CD4-positive, alpha-beta T cell treated with Interleukin-4 for 1 hour (primary cell): ENCODE data around the gene CD300LF.

ENCODE experiments used
- DNase-seq, 2 donors: peaks; one replicate each; pipeline ENCODE4 v3.0.0-alpha.2; 2020 to 2022

Gene CD300LF

DNA sequence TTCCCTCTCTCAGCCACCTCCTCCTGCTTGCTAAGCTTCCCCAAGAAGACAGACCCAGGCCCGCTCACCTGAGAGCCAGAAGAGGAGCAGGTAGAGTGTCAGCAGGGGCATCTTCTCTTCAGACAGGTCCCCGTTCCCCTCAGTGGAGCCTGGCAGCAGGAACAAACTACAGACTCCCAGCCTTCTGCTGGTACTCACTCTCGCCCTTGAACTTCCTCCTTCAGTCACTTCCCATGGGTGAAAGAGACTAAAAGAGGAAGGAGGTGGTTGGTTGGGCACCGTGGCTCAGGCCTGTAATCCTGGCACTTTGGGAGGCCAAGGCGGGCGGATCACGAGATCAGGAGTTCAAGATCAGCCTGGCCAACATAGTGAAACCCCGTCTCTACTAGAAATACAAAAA, at the start of gene CD300LF:
TSS of gene CD300LF (minus strand) at position 168 of the 400 bp plus-strand sequence. CDS start at position 111, 57 bp downstream.
- DNase-seq = peak in 1 of 2 donors; percentile 69

DNA sequence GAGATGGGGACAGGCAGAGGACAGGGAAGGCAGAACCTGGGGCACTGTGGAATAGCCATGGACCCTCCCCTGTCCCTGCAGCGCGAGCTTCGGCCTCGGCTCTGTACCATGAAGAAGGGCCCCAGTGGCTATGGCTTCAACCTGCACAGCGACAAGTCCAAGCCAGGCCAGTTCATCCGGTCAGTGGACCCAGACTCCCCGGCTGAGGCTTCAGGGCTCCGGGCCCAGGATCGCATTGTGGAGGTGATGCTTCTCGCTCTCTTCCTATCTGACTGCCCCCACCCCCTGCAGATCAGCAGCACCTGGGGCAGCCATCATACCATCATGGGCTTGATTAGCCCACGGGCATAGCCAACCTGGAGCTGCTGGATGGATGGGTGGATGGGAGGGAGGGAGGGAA, 49.2 kb upstream of the CD300LF start:
- DNase-seq = no peak

DNA sequence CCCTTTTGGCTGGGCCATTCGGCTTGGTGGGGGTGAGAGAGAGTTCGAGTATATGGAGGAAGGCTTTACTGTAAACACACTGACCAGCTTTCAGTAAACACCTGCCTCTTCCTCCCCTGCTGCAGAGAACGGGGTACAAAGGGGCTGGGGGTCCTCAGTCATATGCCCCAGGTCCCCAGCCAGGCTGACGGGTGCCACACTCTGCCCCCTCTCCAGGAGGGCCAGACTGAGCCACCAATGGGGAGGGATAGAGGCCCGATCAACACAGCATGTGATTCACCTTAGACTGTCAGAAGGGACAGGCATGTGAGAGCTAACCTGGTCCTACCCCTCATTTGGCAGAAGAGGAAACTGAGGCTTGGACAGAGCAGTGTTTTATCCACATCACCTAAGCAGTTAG, 48.7 kb upstream of the CD300LF start:
- no peak for DNase-seq

DNA sequence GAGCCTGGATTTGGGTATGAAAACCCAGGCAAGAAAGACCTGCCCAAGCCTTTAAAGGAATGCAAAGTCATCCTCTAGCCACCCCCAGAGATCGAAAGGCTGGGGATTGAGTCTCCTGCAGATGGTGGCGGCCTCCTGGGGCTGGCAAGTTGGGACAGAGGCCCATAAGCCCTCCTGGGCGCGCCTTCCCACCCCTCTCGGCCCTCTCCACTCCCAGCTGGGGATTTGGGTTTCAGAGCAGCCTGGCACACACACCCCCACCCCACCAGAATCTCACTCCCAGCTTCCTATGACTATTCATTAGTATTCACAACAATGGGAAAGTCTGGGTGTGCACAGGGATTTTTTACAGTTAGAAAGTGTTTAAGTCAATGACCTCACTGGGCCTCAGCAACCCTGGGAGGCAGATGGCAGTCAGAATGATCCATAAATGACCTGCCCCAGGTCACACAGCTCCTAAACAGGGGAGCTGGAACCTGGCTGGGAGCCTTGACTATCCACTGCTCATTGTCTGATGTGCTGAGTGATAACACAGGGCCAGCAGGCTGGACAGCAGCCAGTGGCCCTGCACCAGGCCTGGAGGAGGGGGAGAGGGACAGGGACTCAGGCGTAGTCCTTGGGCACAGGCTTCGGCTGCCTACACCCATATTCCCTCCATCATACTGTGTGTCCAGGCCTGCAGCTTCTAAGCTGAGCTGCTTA, 47.8 kb upstream of the CD300LF start:
- no peak for DNase-seq

DNA sequence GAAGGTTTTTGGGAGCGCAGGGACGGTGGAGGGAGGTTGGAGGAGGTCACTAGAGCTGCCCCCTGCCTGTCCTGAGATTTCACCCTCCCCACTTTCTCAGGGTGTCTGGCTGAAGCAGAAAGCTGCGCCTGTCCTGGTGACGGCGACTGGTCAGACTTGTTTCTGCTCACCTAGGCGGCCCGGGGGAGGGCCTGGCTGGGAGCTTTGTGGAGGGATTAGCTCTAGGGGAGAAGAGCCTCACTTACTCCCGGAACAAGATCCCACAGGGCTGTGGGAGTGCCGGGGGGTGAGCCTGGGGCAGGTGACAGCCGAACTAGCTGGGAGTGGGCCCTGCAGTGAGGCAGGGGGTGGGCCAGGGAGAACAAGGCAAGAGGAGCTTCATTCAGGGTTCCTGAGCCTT, 47.2 kb upstream of the CD300LF start:
- no peak for DNase-seq

DNA sequence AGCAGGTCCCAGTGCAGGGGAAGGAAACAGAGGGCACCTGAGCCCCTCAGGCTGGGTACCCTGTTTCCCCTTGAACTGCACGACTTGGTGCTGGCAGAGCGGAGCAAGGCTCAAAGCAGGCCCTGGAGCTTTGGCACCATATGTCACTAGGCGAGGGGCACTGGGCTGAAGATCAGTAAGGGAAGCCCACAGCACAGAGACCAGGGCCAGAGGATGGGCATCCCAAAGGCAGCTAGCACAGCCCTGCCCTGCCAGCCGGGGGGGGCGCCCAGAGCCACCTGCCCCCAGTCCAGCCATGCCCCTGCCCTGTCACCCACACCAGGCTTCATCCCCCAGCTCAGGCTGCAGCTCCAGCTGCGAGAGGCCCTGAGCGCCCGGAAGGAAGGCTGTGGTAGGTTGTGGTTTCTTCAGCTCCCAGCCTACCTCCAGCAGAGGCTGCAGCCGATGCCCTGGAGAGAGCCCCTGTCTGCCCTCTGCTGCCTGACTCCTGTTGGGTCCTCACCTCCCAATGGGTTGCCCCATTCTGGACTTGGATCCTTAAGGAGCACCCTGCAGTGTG, 46.6 kb upstream of the CD300LF start:
- DNase-seq = peak; percentile 60 to 65

DNA sequence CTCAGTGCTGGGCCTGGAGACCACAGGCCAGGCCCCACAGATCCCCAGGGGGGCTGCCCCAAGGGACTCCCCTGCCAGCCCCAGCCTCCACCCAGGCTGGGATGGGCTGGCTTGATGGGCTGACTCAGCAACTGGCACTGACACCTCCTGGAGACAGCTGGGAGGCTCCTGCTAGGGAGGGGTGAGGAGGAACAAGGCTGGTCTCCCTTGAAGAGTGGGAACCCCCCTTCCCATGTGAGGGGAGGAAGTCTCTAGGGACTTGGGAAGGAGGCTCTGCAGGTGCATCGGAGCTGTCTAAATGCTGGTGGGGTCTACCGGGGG, 46.1 kb upstream of the CD300LF start:
- peak in 1 of 2 donors; percentile 42 for DNase-seq

DNA sequence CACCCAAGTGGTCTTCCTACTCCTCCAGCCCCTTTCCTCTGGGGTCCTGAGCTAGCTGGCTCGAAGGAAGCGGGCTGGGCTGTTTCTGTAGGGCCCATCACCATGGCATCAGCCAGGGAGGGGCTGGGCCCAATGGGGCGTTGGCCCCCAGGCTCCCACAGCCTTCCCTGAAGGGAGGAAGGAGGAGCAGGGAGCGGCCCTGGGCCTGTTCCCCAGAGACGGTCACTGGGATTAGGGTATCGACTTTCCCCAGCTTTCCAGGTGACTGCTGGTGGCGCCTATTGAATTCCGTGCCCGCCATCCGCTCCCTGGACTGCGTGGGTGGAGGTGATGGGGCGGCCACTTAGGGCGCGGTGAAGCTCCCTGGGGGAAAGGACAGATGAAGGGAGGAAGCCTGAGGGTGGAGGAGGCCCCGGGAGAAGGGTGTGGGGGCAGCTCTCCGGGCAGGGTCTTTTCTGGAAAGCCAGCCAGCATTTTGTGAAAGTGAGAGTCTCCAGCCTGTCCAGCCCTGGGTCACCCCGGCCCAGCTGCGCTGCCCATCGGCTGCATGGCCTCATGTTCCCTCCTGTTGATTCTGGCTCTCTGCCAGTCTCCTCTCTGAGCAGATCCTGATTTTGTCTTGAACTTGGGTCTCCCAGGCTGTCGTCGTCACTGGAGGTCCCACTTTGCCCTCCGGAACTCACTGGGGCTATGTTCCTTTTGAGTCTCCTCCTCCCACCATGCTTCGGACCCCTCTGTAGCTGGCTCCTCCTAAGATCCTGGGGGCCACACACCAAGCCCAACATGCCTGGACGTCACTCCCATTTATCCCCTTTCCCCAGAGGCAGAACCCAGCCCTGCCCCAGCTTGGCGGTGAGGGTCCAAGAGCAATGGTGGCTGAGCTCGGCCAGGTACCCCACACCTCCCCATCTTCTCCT, 45.5 kb upstream of the CD300LF start:
- DNase-seq = no peak

DNA sequence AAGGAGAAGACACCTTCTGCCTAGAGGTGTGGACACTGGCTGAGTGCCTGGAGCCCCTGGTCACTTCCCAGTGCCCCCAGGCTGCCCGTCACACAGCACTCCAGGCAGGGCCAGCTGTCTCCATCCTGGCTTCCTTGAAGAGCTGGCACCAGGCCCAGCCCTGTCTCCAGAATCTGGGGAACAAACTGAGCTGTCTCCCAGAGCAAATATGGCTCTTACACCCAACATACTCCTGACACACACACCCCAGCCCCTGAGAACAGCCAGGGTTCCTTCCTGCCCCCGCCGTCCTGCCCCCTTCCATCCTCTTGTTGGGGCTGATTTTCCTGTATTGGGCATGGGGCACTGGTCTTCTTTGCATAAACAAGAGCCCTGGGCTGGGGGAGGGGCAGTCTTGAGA, 44.8 kb upstream of the CD300LF start:
- no peak for DNase-seq

DNA sequence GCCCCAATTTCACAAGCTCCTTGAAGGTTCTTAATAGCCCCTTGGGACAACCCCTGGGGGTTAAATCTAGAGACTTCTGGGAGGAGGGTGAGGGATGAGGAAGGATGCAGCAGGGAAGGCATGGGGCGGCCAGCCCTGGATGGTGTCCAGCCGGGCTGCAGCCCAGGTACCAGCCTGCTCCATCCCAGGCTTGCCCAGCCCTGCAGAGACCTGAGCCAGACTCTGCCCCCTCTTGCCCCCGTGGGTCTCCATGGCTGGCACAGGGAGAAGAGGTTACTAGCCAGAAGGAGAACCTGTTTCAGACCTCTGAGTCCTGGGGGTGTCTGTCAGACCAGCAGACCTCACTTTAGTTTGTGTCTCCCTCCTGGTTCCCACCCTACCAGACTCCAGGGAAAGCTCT, 44.2 kb upstream of the CD300LF start:
- DNase-seq = no peak

DNA sequence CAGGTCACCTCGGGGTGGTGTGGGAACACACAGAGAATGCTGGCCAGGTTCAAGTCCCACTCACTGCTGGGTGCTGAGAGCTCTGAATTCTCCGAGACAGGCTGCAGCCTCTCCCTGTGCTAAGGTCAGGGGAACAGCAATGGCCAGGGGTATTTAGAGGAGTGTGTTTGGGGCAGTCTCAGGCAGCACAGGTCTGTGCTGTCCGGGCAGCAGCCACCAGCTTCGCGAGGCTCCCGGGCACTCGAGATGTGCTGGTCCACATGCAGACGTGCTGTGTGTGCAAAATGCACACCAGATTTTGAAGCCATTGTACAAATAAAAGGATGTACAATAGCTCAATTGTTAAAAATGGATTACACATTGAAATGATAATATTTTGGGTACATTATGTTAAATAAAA, 42.8 kb upstream of the CD300LF start:
- no peak for DNase-seq

DNA sequence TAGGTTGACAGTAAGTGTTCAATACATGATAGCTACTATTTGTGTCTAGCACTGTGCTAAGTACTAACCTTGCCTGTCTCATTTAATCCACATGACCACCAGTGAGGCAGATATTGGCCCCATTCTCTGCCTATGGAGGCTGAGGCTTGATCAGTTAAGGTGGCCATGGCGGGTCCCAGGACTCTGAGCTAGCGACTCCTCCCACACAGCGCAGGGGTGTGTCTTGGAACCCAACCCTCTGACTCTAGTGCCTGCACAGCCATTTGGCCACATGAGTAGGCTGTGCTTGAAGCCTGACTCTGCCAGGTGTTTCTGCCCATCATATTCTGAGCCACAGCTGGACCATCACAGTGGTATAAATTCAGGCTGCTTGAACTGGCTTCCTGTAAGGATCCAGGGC, 42.1 kb upstream of the CD300LF start:
- DNase-seq = no peak

DNA sequence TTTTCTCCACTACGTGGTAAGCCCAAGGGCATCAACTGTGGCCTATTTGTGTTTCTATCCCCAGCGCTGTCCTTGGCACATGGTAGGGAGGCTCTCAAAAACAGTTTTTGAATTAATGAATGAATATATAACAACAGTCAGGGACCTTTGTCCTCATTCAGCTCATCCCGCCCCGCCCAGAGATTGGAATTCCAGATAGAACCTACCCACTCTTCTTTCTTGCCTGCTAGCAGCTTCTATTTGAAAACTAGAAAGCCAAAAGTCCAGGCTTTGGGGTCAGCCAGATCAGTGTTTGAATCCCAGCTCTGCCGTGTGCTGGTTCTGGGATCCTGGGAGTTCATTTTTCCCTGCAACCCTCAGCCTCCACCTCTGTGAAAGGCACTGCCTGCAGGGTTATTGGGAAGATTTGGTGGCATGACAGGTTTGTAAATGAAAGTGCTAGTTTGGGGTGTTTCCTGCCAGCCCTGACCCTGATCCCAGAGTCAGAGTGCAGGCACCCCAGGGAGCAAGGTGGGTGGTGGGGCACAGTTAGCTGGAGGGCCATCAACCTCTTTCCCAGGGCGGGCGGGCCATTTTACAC, 40.2 kb upstream of the CD300LF start:
- no peak for DNase-seq

DNA sequence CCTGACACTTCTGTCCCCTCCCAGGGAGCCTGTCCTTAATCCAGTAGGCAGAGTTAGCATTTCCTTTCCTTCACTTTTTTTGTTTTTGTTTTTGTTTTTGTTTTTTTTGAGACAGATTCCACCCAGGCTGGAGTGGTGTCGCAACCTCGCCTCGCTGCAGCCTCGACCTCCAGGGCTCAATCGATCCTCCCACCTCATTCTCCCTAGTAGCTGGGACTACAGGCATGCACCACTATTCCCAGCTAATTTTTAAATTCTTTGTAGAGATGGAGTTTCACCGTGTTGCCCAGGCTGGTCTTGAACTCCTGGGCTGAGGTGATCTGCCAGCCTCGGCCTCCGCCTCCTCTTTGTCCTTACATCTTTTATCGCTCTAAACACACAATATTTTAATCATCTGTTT, 39.7 kb upstream of the CD300LF start:
- DNase-seq = no peak

DNA sequence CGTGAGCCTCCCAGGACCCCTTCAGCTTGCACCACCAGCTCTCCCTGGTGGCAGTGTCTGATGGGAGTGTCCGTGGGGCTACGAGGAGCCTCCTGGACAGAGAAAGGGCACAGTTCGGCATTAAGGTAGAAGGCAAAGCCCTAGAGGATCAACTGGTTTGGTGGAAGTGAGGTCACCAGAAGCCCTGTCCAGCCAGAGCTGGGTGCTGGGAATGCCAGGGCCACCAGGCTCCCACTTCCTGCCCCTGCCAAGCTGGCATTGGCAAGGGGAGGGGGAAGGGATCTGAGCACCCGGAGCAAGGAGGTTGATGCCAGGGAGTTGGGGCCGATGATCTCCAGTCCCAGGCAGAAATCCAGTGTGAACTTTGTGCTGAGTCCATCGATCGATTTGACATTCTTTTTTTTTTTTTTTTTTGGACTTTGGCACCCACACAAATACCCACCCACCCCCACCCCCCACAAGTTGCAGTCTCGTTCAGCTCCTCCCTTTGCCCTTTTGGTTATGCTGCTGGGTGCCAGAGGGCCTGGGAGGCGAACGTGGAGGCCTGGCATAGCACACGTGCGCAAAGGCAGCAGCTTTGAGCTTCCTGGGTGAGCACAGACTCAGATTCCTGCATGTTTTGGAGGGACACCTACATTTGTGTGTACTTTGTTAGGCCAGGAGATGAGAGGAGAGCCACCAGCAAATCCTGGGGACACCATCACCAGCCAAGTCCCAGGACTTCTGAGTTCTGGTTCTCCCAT, 37.8 kb upstream of the CD300LF start:
- no peak for DNase-seq

DNA sequence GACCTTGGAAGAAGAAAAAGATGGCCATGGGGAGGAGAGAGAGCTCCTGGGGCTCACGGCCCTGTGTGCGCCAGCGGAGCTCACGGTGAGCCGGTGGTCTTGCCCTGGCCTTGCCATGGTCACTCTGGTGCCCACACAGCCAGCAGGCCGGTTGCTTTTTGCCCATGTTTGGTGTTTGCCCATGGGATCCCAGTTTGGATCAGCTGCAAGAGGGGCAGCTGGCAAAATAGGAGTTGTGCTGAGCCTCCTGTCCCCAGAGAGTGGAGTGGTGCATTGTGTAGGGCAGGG, 37.3 kb upstream of the CD300LF start:
- no peak for DNase-seq

DNA sequence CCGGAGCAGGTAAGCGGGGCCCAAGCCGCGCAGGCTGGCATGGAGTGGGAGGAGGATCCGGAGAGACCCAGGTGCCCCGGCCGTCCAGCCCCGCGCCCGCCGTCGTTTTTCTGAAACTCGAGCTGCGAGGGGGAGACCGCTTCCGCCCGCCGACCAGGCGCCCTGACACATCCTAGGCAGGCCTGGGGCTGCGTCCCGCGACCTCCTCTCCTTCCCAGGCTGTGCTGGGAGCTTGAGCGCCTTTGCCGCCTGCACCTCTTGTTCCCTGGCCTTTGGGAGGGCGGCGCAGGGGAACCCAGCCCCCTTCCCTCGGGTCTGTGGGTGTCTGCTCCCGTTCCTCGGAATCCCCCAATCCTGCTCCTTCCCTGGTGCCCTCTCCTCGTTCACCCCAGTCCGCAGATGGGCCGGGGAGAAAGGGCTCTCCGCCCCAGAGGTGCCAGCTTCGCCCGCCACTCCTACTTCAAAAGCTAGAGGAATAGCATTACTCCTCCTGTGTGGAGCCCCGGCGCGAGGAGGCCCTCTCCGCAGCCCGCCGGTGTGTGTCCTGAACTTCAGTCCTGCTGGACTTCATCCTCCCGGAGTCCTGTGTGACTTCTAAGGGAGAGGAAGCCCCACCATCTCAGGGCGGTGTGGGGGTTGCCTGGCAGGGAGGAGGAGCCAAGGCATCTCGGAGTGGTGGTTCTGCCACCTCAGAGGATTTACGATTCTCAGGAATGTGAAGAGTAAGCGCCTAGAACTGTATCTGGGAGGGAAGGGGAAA, 36.7 kb upstream of the CD300LF start:
- DNase-seq = no peak

DNA sequence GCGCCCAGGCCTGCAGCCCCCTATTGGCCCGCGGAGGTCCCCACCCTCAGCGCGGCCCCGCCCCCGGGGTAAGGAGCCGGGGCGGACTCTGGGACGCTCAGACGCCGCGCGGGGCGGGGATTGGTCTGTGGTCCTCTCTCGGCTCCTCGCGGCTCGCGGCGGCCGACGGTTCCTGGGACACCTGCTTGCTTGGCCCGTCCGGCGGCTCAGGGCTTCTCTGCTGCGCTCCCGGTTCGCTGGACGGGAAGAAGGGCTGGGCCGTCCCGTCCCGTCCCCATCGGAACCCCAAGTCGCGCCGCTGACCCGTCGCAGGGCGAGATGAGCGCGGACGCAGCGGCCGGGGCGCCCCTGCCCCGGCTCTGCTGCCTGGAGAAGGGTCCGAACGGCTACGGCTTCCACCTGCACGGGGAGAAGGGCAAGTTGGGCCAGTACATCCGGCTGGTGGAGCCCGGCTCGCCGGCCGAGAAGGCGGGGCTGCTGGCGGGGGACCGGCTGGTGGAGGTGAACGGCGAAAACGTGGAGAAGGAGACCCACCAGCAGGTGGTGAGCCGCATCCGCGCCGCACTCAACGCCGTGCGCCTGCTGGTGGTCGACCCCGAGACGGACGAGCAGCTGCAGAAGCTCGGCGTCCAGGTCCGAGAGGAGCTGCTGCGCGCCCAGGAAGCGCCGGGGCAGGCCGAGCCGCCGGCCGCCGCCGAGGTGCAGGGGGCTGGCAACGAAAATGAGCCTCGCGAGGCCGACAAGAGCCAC, 36.0 kb upstream of the CD300LF start, which contains the start of gene NHERF1:
TSS of gene NHERF1 (plus strand) at position 100 of the 750 bp plus-strand sequence. CDS start at position 319, 219 bp downstream.
- DNase-seq = peak; percentile 94

DNA sequence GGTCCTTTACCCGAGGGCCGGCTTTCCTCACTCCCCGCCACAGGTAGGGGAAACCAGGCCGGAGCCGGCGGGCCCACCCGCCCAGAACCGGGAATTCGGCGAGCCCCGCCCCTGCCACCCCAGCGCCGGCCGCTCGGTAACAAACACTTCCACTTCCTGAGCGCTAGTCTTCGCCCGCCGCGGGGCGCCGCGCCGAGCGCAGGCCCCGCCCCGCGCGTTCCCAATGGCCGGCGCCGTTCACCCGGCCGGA, 35.5 kb upstream of the CD300LF start:
- DNase-seq = no peak

DNA sequence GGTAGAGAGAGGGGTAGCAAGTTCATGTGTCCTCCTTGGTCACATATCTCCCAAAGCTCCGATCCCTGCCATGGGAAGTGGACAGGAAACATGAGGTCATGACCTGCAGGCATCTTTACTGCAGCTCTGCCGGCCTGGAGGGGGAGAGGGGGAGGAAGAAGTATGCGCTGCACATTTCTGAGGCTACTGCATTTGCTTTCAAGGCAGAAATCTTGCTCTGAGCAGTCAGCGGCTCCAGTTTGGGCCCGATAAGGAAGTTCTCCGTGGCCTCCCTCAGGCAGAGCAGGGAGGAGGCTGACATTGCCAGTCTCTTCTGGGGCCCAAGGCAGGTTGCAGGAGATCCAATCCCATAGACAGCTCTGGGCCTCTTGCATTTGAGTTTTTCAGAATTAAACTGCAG, 34.2 kb upstream of the CD300LF start:
- DNase-seq = no peak

DNA sequence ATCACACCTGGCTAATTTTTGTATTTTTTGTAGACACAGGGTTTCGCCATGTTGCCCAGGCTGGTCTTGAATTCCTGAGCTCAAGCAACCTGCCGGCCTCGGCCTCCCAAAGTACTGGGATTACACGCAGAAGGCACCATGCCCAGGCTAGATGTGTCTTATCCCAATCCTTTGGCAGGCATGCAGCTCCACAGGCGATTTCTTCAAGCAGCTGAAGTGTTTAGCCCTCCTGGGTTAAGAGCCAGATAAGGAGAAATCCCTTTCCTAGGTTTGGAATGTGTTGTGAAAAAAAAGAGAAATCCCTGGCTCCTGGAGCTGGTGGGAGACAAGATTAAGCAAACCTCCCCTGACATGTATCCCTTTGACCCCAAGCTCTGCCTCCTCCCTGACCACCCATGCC, 33.7 kb upstream of the CD300LF start:
- DNase-seq = no peak
